GM12892 (cell line): ENCODE measurements around the gene SLCO4A1.
"Not testable (repeated sequence)": the region's sequence is repeated elsewhere in the genome, so short reads cannot be mapped to it uniquely, and the experiment has no call there.

Experiments
- POLR2A ChIP-seq: IDR thresholded peaks from 2 replicates; pipeline ENCODE4 v1.6.1; 2011; ENCODE audit warnings: low read depth, low read length, control low read depth
- POLR2AphosphoS5 ChIP-seq: IDR thresholded peaks from 2 replicates; pipeline ENCODE4 v1.6.1; 2011; ENCODE audit warnings: low read depth, low read length, control low read depth

DNA sequence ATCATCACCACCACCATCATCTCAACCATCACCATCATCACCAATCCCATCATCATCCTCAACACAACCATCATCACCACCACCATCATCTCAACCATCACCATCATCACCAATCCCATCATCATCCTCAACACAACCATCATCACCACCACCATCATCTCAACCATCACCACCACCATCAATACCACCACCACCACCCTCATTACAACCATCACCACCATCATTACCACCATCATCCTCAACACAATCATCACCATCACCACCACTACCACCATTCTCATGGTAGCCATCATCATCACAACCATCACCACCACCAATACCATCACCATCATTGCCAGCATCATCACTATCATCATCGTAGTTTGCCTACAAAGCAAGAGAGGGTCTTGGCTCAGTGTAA, 14.9 kb upstream of the SLCO4A1 start:
- not testable (repeated sequence) for TF ChIP-seq POLR2A, POLR2AphosphoS5
